ENCODE data around the gene LMAN2.

DNA sequence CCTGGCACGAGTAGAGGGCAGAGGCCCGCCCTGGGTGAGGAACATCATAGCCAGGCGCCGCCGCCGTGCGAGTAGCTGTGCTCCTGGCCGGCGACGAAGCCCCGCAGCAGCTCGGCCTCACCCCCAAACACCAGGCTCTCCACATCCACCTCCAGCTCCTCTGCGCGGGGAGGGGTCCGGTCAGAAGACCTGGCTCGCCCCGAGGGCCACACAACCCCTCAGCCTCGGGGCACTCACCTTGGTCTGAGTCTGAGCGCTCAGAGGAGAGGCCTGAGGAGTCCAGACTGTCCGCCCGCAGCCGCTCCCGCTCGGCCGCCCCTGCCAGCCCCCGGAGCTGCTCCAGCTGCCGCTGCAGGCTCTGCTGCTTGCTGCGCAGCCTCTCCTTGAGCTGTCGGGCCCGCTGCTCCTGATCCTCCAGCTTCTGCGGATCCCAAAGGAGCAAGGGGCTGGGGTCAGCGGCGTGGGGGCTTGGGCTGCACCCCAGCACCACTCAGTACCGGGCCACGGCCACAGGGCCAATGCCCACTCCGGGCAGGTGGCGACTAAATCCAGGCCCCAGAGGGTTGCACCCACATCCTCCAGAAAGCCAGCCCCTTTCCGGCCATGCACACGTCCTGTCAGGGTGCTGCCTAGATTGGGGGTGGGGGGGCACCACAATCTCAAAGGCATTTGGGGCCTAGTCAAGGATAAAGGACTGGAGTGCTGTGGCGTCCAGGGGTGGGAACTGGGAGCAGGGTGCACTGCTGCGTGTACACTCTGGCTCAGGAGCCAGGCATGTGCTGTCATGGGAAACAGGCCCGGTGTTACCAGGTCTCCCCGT, 43.7 kb downstream of the LMAN2 start:
- TF ChIP-seq POLR2A (IDR thresholded peaks at IDR 0.05) (no peak), POLR2AphosphoS5 (IDR thresholded peaks at IDR 0.05) (peak; percentile 49 to 81 (median 57))
- TF ChIP-seq, protein P1, sequence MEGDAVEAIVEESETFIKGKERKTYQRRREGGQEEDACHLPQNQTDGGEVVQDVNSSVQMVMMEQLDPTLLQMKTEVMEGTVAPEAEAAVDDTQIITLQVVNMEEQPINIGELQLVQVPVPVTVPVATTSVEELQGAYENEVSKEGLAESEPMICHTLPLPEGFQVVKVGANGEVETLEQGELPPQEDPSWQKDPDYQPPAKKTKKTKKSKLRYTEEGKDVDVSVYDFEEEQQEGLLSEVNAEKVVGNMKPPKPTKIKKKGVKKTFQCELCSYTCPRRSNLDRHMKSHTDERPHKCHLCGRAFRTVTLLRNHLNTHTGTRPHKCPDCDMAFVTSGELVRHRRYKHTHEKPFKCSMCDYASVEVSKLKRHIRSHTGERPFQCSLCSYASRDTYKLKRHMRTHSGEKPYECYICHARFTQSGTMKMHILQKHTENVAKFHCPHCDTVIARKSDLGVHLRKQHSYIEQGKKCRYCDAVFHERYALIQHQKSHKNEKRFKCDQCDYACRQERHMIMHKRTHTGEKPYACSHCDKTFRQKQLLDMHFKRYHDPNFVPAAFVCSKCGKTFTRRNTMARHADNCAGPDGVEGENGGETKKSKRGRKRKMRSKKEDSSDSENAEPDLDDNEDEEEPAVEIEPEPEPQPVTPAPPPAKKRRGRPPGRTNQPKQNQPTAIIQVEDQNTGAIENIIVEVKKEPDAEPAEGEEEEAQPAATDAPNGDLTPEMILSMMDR (IDR thresholded peaks at IDR 0.05 in 8 of 11, conservative IDR thresholded peaks at IDR 0.05 in 3 of 11), result no peak
